ENCODE measurements around the gene CFAP300.

DNA sequence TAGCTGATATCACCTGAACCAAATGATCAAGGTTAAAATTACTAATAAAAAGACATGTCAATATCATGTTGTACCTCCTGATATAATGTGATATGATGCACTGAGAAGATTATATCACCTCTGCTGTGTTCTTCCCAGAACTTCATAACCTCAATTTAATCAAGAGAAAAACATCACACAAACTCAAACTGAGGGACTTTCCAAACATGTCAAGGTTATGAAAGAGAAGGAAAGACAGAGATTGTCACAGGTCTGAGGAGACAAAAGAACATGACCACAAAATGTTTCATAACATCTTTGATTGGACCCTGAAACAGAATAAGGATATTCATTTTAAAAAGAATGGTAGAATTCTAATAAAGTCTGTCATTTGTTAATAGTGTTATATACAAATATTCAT is 43.0 kb upstream of the CFAP300 start:
- TF ChIP-seq, protein P1, sequence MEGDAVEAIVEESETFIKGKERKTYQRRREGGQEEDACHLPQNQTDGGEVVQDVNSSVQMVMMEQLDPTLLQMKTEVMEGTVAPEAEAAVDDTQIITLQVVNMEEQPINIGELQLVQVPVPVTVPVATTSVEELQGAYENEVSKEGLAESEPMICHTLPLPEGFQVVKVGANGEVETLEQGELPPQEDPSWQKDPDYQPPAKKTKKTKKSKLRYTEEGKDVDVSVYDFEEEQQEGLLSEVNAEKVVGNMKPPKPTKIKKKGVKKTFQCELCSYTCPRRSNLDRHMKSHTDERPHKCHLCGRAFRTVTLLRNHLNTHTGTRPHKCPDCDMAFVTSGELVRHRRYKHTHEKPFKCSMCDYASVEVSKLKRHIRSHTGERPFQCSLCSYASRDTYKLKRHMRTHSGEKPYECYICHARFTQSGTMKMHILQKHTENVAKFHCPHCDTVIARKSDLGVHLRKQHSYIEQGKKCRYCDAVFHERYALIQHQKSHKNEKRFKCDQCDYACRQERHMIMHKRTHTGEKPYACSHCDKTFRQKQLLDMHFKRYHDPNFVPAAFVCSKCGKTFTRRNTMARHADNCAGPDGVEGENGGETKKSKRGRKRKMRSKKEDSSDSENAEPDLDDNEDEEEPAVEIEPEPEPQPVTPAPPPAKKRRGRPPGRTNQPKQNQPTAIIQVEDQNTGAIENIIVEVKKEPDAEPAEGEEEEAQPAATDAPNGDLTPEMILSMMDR (conservative IDR thresholded peaks at IDR 0.05 in 1 of 2, IDR thresholded peaks at IDR 0.05 in 1 of 2; ENCODE audit: low read depth in 1 of 2, low read length in 2 of 2): no peak
- TF ChIP-seq EZH2 (IDR thresholded peaks at IDR 0.05; ENCODE audit: low read length, missing control alignments): no peak
